HepG2 (cell line): ENCODE measurements around the gene LIM2. TPM values are rescaled to one million over a fixed set of nuclear protein-coding genes. Genes with fewer than 3 reads are reported as not detected.

Experiments used
- EP300 ChIP-seq, 3 experiments: sonication (generic) in 1 of 3; formaldehyde crosslinking in 1 of 3; IDR thresholded peaks; 2 replicates each; pipeline versions ENCODE4 v1.5.1 to v1.6.1; 2011 to 2020; ENCODE audit warnings: low read depth in 2 of 3, low read length in 2 of 3, borderline replicate concordance in 1 of 3, improper control_type of control experiment in 1 of 3, mild to moderate bottlenecking in 1 of 3, missing genetic modification reagents in 1 of 3, moderate library complexity in 1 of 3
- GABPB1 ChIP-seq: IDR thresholded peaks from 2 replicates; pipeline ENCODE4 v1.6.1; 2016; ENCODE audit warnings: mild to moderate bottlenecking, missing genetic modification reagents, moderate library complexity, missing compliant biosample characterization
- NRL ChIP-seq: sonication (generic); formaldehyde crosslinking; IDR thresholded peaks from 2 replicates; pipeline ENCODE4 v1.5.0; 2020; ENCODE audit warnings: missing genetic modification reagents, mild to moderate bottlenecking, moderate library complexity, borderline replicate concordance
- PHF5A ChIP-seq: IDR thresholded peaks from one replicate; pipeline ENCODE4 v1.6.1; 2018; ENCODE audit warnings: low read depth, missing genetic modification reagents; ENCODE audit not compliant: unreplicated experiment
- POGK ChIP-seq: sonication (generic); formaldehyde crosslinking; conservative IDR thresholded peaks from 2 replicates; pipeline ENCODE4 v1.8.0; 2022; ENCODE audit warnings: mild to moderate bottlenecking, moderate library complexity, missing genetic modification reagents
- SRF ChIP-seq: IDR thresholded peaks from 2 replicates; pipeline ENCODE4 v1.6.1; 2011; ENCODE audit warnings: mild to moderate bottlenecking, low read depth, low read length, moderate library complexity
- THAP8 ChIP-seq: sonication (generic); formaldehyde crosslinking; IDR thresholded peaks from 2 replicates; pipeline ENCODE4 v1.5.1; 2020; ENCODE audit warnings: missing genetic modification reagents, mild to moderate bottlenecking, borderline replicate concordance
- ZBTB42 ChIP-seq: sonication (generic); formaldehyde crosslinking; IDR thresholded peaks from 2 replicates; pipeline ENCODE4 v1.5.0; 2020; ENCODE audit warnings: mild to moderate bottlenecking, missing genetic modification reagents
- ZNF207 ChIP-seq: fragments of 450-650 bp; IDR thresholded peaks from 2 replicates; pipeline ENCODE4 v1.6.1; 2016; ENCODE audit warnings: antibody characterized with exemption, borderline replicate concordance
- ZNF274 ChIP-seq: sonication (generic); formaldehyde crosslinking; IDR thresholded peaks from 2 replicates; pipeline ENCODE4 v1.5.1; 2020; ENCODE audit warnings: mild to moderate bottlenecking, missing genetic modification reagents
- ZNF329 ChIP-seq: sonication (generic); formaldehyde crosslinking; IDR thresholded peaks from 2 replicates; pipeline ENCODE4 v1.9.0; 2021; ENCODE audit warnings: low read depth, mild to moderate bottlenecking, missing genetic modification reagents
- ZNF510 ChIP-seq: sonication (generic); formaldehyde crosslinking; IDR thresholded peaks from 2 replicates; pipeline ENCODE4 v1.4.0; 2020; ENCODE audit warnings: low read depth, mild to moderate bottlenecking, missing genetic modification reagents
- ZNF556 ChIP-seq: sonication (generic); formaldehyde crosslinking; IDR thresholded peaks from 2 replicates; pipeline ENCODE4 v1.4.0; 2020; ENCODE audit warnings: mild to moderate bottlenecking, missing genetic modification reagents, borderline replicate concordance
- ZNF569 ChIP-seq: sonication (generic); formaldehyde crosslinking; IDR thresholded peaks from 2 replicates; pipeline ENCODE4 v1.5.0; 2020; ENCODE audit warnings: mild to moderate bottlenecking, missing genetic modification reagents, moderate library complexity, borderline replicate concordance
- polyA plus RNA-seq, 8 experiments: library from polyadenylated mRNA; depleted of rRNA in 3 of 8; stranded (reverse) in 7 of 8; unstranded in 1 of 8; fragments of >200 nt; fragmentation: Illumina TruSeq in 4 of 8; extraction: Trizol in 4 of 8; gene quantifications; 2 replicates each; pipeline versions ENCODE4 v1.2.1 to v1.2.3, GENCODE V29; 2011 to 2016; ENCODE audit warnings: low read depth in 4 of 8, missing spikeins in 1 of 8, mixed read lengths in 1 of 8; ENCODE audit not compliant: insufficient read depth in 1 of 8
- total RNA-seq, 5 experiments: library from RNA; depleted of rRNA; stranded (reverse); fragments of >200 nt; fragmentation: Illumina TruSeq; extraction: Trizol; gene quantifications; 2 replicates each; pipeline ENCODE4 v1.2.3, GENCODE V29; 2016; ENCODE audit warnings: low read depth in 1 of 5
- TF ChIP-seq, protein P1 (sequence below): sonication (generic); formaldehyde crosslinking; IDR thresholded peaks from 2 replicates; pipeline ENCODE4 v1.4.0; 2020; ENCODE audit warnings: mild to moderate bottlenecking, missing genetic modification reagents, borderline replicate concordance
- TF ChIP-seq, protein P2 (sequence below): sonication (generic); formaldehyde crosslinking; IDR thresholded peaks from 2 replicates; pipeline ENCODE4 v1.5.0; 2020; ENCODE audit warnings: missing genetic modification reagents, mild to moderate bottlenecking, borderline replicate concordance
- TF ChIP-seq, protein P3 (sequence below): sonication (generic); formaldehyde crosslinking; IDR thresholded peaks from 2 replicates; pipeline ENCODE4 v1.5.0; 2020; ENCODE audit warnings: missing genetic modification reagents
- TF ChIP-seq, protein P4 (sequence below): sonication (generic); formaldehyde crosslinking; IDR thresholded peaks from 2 replicates; pipeline ENCODE4 v1.4.0; 2020; ENCODE audit warnings: missing genetic modification reagents

Gene LIM2
- total and polyA plus RNA-seq, 2 of the 13 experiments (the other 11 are each of a cell fraction or from before 2014, with no cell fraction given), result 1.3 TPM; not detected in 1

DNA sequence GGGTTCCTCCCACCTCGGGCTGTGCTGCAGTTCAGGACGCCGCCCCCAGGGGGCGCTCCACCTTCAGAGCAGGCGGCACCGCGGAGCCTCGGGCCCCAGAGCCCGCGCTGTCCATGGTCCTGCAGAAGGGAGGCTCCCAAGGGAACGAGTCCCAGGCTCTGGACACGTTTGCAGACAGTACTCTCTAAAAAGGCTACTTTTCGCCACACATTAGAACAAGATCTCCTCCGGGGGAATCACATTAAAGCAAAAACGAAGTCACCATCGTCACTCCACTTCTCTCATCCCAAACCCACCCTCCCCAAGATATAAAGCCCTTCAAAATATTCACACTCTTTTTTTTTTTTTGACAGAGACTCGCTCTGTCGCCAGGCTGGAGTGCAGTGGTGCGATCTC lies 34.3 kb upstream of the LIM2 start (continued):
- TF ChIP-seq THAP8, result 0 out of 2 replicates have a peak, but pooled peaks have one; percentile 38
- TF ChIP-seq ZBTB42 (CRISPR knock-in tag), result peak; percentile 95; the same call in 1 of the 2 replicates
- TF ChIP-seq, protein P1, sequence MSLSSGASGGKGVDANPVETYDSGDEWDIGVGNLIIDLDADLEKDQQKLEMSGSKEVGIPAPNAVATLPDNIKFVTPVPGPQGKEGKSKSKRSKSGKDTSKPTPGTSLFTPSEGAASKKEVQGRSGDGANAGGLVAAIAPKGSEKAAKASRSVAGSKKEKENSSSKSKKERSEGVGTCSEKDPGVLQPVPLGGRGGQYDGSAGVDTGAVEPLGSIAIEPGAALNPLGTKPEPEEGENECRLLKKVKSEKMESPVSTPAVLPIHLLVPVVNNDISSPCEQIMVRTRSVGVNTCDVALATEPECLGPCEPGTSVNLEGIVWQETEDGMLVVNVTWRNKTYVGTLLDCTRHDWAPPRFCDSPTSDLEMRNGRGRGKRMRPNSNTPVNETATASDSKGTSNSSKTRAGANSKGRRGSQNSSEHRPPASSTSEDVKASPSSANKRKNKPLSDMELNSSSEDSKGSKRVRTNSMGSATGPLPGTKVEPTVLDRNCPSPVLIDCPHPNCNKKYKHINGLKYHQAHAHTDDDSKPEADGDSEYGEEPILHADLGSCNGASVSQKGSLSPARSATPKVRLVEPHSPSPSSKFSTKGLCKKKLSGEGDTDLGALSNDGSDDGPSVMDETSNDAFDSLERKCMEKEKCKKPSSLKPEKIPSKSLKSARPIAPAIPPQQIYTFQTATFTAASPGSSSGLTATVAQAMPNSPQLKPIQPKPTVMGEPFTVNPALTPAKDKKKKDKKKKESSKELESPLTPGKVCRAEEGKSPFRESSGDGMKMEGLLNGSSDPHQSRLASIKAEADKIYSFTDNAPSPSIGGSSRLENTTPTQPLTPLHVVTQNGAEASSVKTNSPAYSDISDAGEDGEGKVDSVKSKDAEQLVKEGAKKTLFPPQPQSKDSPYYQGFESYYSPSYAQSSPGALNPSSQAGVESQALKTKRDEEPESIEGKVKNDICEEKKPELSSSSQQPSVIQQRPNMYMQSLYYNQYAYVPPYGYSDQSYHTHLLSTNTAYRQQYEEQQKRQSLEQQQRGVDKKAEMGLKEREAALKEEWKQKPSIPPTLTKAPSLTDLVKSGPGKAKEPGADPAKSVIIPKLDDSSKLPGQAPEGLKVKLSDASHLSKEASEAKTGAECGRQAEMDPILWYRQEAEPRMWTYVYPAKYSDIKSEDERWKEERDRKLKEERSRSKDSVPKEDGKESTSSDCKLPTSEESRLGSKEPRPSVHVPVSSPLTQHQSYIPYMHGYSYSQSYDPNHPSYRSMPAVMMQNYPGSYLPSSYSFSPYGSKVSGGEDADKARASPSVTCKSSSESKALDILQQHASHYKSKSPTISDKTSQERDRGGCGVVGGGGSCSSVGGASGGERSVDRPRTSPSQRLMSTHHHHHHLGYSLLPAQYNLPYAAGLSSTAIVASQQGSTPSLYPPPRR (CRISPR knock-in tag), result 0 out of 2 replicates have a peak, but pooled peaks have one; percentile 44
- no peak for TF ChIP-seq EP300 (IDR thresholded peaks at IDR 0.05; ENCODE audit: low read depth in 2 of 2, low read length in 2 of 2)
- TF ChIP-seq EP300 (CRISPR knock-in tag; IDR thresholded peaks at IDR 0.05; ENCODE audit: borderline replicate concordance), result peak; percentile 60; the same call in 1 of the 2 replicates
- peak; percentile 90 for TF ChIP-seq ZNF329
- peak; percentile 98; the same call in 1 of the 2 replicates for TF ChIP-seq ZNF510
- peak; percentile 79; the same call in 1 of the 2 replicates for TF ChIP-seq NRL (CRISPR knock-in tag)
- TF ChIP-seq, protein P2, sequence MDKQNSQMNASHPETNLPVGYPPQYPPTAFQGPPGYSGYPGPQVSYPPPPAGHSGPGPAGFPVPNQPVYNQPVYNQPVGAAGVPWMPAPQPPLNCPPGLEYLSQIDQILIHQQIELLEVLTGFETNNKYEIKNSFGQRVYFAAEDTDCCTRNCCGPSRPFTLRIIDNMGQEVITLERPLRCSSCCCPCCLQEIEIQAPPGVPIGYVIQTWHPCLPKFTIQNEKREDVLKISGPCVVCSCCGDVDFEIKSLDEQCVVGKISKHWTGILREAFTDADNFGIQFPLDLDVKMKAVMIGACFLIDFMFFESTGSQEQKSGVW (CRISPR knock-in tag), result peak; percentile 97; the same call in 1 of the 2 replicates
- TF ChIP-seq, protein P3, sequence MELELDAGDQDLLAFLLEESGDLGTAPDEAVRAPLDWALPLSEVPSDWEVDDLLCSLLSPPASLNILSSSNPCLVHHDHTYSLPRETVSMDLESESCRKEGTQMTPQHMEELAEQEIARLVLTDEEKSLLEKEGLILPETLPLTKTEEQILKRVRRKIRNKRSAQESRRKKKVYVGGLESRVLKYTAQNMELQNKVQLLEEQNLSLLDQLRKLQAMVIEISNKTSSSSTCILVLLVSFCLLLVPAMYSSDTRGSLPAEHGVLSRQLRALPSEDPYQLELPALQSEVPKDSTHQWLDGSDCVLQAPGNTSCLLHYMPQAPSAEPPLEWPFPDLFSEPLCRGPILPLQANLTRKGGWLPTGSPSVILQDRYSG (CRISPR knock-in tag), result peak; percentile 99
- TF ChIP-seq ZNF556, result peak; percentile 77; the same call in 1 of the 2 replicates
- TF ChIP-seq ZNF274 (CRISPR knock-in tag), result peak; percentile 97
- peak; percentile 85 for TF ChIP-seq PHF5A
- peak; percentile 77 for TF ChIP-seq GABPB1
- TF ChIP-seq SRF, result no peak
- no peak for TF ChIP-seq ZNF207
- no peak for TF ChIP-seq ZNF569 (CRISPR knock-in tag)
- TF ChIP-seq, protein P4, sequence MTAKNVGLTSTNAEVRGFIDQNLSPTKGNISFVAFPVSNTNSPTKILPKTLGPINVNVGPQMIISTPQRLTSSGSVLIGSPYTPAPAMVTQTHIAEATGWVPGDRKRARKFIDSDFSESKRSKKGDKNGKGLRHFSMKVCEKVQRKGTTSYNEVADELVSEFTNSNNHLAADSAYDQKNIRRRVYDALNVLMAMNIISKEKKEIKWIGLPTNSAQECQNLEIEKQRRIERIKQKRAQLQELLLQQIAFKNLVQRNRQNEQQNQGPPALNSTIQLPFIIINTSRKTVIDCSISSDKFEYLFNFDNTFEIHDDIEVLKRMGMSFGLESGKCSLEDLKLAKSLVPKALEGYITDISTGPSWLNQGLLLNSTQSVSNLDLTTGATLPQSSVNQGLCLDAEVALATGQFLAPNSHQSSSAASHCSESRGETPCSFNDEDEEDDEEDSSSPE (CRISPR knock-in tag), result peak; percentile 67
- TF ChIP-seq POGK (CRISPR knock-in tag), result peak; percentile 97
